Body of pancreas (tissue), 4 donors: Measurements from ENCODE around the gene INSR.
A peak's percentile ranks its signal among the peaks of the same experiment; 100 is the strongest.

Source experiments
- POLR2A ChIP-seq, 3 donors: fragments of 450-650 bp; IDR thresholded peaks; one replicate each; pipeline ENCODE4 v1.6.1; 2016; ENCODE audit warnings: antibody characterized with exemption in 3 of 3, mild to moderate bottlenecking in 2 of 3
- TF ChIP-seq, protein P1 (sequence below), 7 experiments: fragments of 450-650 bp in 4 of 7; fragments of 200-600 bp in 3 of 7; sonication (generic) in 3 of 7; IDR thresholded peaks; one replicate each; pipeline ENCODE4 v1.5.1; 2016 to 2019; ENCODE audit warnings: antibody characterized with exemption in 7 of 7

DNA sequence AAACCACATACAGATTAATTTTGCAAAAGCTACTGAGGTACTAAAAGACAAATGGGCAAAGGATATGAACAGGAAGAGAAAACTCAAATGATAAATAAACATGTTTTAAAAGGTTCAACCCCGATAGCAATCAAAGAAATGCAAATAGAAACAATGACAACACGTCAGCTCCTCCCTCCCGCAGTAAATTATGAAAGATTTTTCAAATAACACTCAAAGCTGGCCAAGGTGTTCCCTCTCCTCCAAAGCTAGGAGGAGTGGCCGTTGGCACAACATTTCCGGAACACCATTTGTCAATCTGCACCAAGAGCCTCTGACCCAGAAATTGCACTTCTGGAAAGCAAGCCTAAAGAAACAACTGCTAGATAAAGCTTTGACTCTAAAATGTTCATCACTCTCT, 28.3 kb downstream of the INSR start:
- TF ChIP-seq, protein P1, sequence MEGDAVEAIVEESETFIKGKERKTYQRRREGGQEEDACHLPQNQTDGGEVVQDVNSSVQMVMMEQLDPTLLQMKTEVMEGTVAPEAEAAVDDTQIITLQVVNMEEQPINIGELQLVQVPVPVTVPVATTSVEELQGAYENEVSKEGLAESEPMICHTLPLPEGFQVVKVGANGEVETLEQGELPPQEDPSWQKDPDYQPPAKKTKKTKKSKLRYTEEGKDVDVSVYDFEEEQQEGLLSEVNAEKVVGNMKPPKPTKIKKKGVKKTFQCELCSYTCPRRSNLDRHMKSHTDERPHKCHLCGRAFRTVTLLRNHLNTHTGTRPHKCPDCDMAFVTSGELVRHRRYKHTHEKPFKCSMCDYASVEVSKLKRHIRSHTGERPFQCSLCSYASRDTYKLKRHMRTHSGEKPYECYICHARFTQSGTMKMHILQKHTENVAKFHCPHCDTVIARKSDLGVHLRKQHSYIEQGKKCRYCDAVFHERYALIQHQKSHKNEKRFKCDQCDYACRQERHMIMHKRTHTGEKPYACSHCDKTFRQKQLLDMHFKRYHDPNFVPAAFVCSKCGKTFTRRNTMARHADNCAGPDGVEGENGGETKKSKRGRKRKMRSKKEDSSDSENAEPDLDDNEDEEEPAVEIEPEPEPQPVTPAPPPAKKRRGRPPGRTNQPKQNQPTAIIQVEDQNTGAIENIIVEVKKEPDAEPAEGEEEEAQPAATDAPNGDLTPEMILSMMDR (IDR thresholded peaks at IDR 0.05) = peak in 1 of 7 experiments; percentile 10
- no peak for TF ChIP-seq POLR2A (IDR thresholded peaks at IDR 0.05)
